Sigmoid colon (tissue), 4 donors: Measurements from ENCODE around the gene MYO1A.

ENCODE experiments used
- CTCF ChIP-seq, 4 experiments: fragments of 450-650 bp in 3 of 4; fragments of 200-600 bp in 1 of 4; IDR thresholded peaks; one replicate each; pipeline ENCODE4 v1.5.1; 2016 to 2019; ENCODE audit warnings: antibody characterized with exemption in 4 of 4, mild to moderate bottlenecking in 3 of 4, moderate library complexity in 2 of 4
- POLR2A ChIP-seq, 2 donors: fragments of 450-650 bp; IDR thresholded peaks; one replicate each; pipeline ENCODE4 v1.6.1; 2016; ENCODE audit warnings: antibody characterized with exemption in 2 of 2, mild to moderate bottlenecking in 2 of 2, moderate library complexity in 2 of 2
- POLR2AphosphoS5 ChIP-seq, 4 donors: sonication (generic); formaldehyde crosslinking; IDR thresholded peaks; one replicate each; pipeline ENCODE4 v1.6.1; 2017; ENCODE audit warnings: antibody characterized with exemption in 4 of 4

GRCh38 chr12:57012600-57013465 lies 37.1 kb downstream of the MYO1A start:
- no peak for TF ChIP-seq CTCF (IDR thresholded peaks at IDR 0.05)
- no peak for TF ChIP-seq POLR2A (IDR thresholded peaks at IDR 0.05)
- no peak for TF ChIP-seq POLR2AphosphoS5 (IDR thresholded peaks at IDR 0.05)
